ENCODE measurements around the gene PDPR. TPM values are rescaled to one million over a fixed set of nuclear protein-coding genes. Genes with fewer than 3 reads are reported as not detected.

PDPR gene
- total RNA-seq, 1 experiment from 2014 or later: 28.5 TPM

DNA sequence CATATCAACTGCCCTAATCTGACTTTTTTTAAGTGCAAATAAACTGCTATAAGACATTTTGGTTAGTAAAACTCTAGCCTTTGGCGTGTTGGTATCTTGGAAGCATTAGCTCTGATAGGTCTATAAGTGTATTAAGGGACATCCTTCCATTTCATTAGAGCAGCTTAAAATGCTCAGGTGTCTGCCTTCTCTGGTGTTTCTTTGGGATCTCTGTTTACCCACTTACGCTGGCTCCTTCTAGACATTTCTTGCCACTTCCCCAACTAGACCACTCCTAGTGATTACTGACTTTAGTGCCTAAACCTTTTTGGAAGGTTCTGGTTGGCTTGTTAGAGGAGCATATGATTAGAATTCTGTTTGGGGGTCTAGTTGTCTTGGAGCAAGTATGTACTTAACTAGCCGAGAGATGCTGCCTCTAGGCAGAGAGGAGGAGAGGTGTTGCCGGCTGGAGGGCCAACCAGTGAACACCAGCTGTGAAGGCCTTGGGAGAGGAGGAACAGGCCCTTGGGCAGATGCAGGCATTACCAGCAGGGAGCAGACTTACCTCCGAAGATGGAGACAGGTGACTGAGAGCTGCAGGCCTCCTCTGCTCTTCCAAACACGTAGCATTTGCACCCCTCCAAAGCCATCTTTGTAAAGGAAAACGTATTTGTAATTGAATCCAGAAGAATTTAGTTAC, 44.3 kb downstream of the PDPR start:
- Histone ChIP-seq H3K4me3 (replicated peaks in 1 of 2; ENCODE audit: low read depth in 1 of 2, low read length in 2 of 2) (no peak overlapping the region), H3K27ac (ENCODE audit: low read depth, low read length) (no peak overlapping the region), H3K36me3 (ENCODE audit: control insufficient read depth in 1 of 2, insufficient read depth in 2 of 2, low read length in 2 of 2) (peaks cover 32 to 43% of the 10 kb centered on the region in 2 experiments; a peak in 3 of 4 replicates), H3K27me3 (ENCODE audit: insufficient read depth, low read length) (no peaks in the 10 kb centered on the region), H4K20me1 (ENCODE audit: insufficient read depth) (no peaks in the 10 kb centered on the region), H3K79me2 (ENCODE audit: insufficient read depth, low read length) (no peaks in the 10 kb centered on the region), H3K4me2 (ENCODE audit: low read length) (no peak overlapping the region), H3K4me1 (ENCODE audit: control insufficient read depth in 1 of 2, insufficient read depth in 2 of 2, low read length in 2 of 2) (peaks cover 6 to 9% of the 10 kb centered on the region in 2 experiments; a peak in 3 of 4 replicates), H3K9me2 (ENCODE audit: insufficient read depth) (no peaks in the 10 kb centered on the region), H3K9ac (ENCODE audit: low read length) (no peak overlapping the region), H3K9me3 (ENCODE audit: control insufficient read depth in 1 of 2, insufficient read depth in 1 of 2, low read depth in 1 of 2, low read length in 2 of 2) (no peaks in the 10 kb centered on the region), H2AFZ (ENCODE audit: low read depth, low read length, poor library complexity, severe bottlenecking) (no peak overlapping the region)
- BruUV-seq (replicated peaks): no TSS peak
- CTCF ChIA-PET: no interaction called here
- POLR2A ChIA-PET: no interaction called here
- RAD21 ChIA-PET (ENCODE audit: low non-redundant PET in 1 of 2, low total read pairs in 2 of 2, uncharacterized antibody in 2 of 2, unreplicated experiment in 2 of 2): no interaction called here
- ATAC-seq (peak; percentile 52; the same call in 1 of the 2 replicates), DNase-seq (ENCODE audit: low read depth, low spot score) (no peak)
- TF ChIP-seq, protein P1, sequence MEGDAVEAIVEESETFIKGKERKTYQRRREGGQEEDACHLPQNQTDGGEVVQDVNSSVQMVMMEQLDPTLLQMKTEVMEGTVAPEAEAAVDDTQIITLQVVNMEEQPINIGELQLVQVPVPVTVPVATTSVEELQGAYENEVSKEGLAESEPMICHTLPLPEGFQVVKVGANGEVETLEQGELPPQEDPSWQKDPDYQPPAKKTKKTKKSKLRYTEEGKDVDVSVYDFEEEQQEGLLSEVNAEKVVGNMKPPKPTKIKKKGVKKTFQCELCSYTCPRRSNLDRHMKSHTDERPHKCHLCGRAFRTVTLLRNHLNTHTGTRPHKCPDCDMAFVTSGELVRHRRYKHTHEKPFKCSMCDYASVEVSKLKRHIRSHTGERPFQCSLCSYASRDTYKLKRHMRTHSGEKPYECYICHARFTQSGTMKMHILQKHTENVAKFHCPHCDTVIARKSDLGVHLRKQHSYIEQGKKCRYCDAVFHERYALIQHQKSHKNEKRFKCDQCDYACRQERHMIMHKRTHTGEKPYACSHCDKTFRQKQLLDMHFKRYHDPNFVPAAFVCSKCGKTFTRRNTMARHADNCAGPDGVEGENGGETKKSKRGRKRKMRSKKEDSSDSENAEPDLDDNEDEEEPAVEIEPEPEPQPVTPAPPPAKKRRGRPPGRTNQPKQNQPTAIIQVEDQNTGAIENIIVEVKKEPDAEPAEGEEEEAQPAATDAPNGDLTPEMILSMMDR (IDR thresholded peaks at IDR 0.05 in 2 of 3, conservative IDR thresholded peaks at IDR 0.05 in 1 of 3; ENCODE audit: borderline replicate concordance in 1 of 3, insufficient read depth in 1 of 3, low read depth in 2 of 3, low read length in 2 of 3): peak in 1 of 3 experiments; percentile 24; a peak in 1 of 6 replicates
- TF ChIP-seq, protein P2, sequence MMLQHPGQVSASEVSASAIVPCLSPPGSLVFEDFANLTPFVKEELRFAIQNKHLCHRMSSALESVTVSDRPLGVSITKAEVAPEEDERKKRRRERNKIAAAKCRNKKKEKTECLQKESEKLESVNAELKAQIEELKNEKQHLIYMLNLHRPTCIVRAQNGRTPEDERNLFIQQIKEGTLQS (IDR thresholded peaks at IDR 0.05): no peak
- intact Hi-C loops (cut with micrococcal nuclease): no loop called here

Measured in HCT116 (cell line).